Tibial artery (tissue), 4 donors: Measurements from ENCODE around the gene ADI1.
"Not testable (repeated sequence)": the region's sequence is repeated elsewhere in the genome, so short reads cannot be mapped to it uniquely, and the experiment has no call there.

Experiments
- DNase-seq, 2 donors: peaks; one replicate each; pipeline ENCODE4 v3.0.0-alpha.2; 2019
- H3K27ac ChIP-seq, 2 donors: fragments of 200-600 bp; sonication (generic) in 1 of 2; 1 replicate in 1 of 2; 2 replicates in 1 of 2; pipeline ENCODE4 v1.5.1; 2018 to 2019; ENCODE audit warnings: mild to moderate bottlenecking in 1 of 2
- H3K27me3 ChIP-seq, 2 donors: fragments of 200-600 bp; sonication (generic) in 1 of 2; one replicate each; pipeline versions ENCODE4 v1.5.1 to v1.6.0; 2016 to 2019
- H3K36me3 ChIP-seq, 3 donors: fragments of 200-600 bp; sonication (generic) in 2 of 3; one replicate each; pipeline ENCODE4 v1.5.1; 2016 to 2019; ENCODE audit warnings: mild to moderate bottlenecking in 2 of 3
- H3K4me1 ChIP-seq, 4 donors: fragments of 200-600 bp; sonication (generic) in 2 of 4; 1 replicate in 3 of 4; 2 replicates in 1 of 4; pipeline ENCODE4 v1.5.1; 2016 to 2019
- H3K4me3 ChIP-seq, 2 donors: fragments of 200-600 bp; sonication (generic) in 1 of 2; 1 replicate in 1 of 2; 2 replicates in 1 of 2; pipeline ENCODE4 v1.5.1; 2018 to 2019; ENCODE audit warnings: mild to moderate bottlenecking in 2 of 2
- H3K9me3 ChIP-seq, 3 donors: fragments of 200-600 bp; sonication (generic) in 1 of 3; one replicate each; pipeline ENCODE4 v1.5.1; 2016 to 2019
- CTCF ChIP-seq, 2 experiments: fragments of 200-600 bp in 1 of 2; fragments of 450-650 bp in 1 of 2; IDR thresholded peaks; one replicate each; pipeline ENCODE4 v1.5.1; 2017 to 2019; ENCODE audit warnings: antibody characterized with exemption in 2 of 2, mild to moderate bottlenecking in 1 of 2, moderate library complexity in 1 of 2
- intact Hi-C: fragments of 100-400 bp; cut with DNase I; formaldehyde crosslinking; loops from one replicate; pipeline ENCODE4 v1.15.0; 2023; ENCODE audit warnings: low total_unique reads

Gene ADI1

DNA sequence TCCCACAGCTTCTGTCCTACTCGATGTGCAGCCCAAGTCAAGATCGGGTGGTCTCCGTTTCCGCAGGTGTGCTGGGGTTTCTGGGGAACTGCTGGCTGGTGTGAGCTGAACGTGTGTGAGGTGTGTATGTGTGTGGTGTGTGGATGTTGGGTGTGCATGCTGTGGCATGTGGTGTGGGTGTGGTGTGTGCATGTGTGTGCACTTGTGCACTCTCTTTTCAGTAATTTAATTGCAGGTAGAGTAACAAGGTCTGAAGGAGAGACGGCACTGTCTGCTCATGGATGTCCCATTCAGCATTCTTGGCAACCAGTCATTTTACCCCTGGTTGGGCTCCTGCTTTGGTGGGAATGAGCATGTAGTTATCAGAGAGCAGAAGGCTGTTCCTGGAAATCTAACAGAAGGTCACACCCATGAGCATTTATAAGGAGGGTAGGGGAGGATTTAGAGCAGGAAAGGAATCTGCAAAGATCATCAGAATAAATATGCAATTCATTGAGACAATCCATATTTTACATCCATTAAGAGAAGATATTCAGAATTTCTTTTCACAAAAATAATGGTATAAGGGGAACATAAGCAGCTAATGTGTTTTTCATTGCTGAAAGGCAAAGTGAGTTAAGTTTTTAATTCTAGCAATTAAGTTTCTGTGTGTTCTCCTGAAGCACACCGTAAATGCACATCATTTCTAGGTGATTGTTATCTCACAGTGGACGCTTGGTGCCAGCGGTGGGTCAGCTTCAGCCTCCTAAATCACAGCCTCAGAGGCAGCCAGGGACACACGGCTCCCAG lies 60.7 kb downstream of the ADI1 start:
- H3K4me1 ChIP-seq, result peaks cover 0 to 8% (median 7%) of the 10 kb centered on the region in 4 donors
- no peaks in the 10 kb centered on the region for H3K27me3 ChIP-seq
- DNase-seq, result no peak
- TF ChIP-seq CTCF (IDR thresholded peaks at IDR 0.05), result no peak
- peaks cover 15 to 90% (median 44%) of the 10 kb centered on the region in 3 donors for H3K36me3 ChIP-seq
- no peak overlapping the region for H3K4me3 ChIP-seq
- H3K9me3 ChIP-seq, result no peaks in the 10 kb centered on the region
- intact Hi-C loops, result no loop called here
- H3K27ac ChIP-seq, result no peak overlapping the region

GRCh38 chr2:3457524-3458395 lies 61.6 kb downstream of the ADI1 start:
- Histone ChIP-seq H3K4me3 (no peak overlapping the region), H3K27ac (no peak overlapping the region), H3K4me1 (peaks cover 0 to 8% (median 7%) of the 10 kb centered on the region in 4 donors), H3K27me3 (no peaks in the 10 kb centered on the region), H3K9me3 (no peaks in the 10 kb centered on the region), H3K36me3 (peaks cover 15 to 90% (median 46%) of the 10 kb centered on the region in 3 donors)
- no peak for TF ChIP-seq CTCF (IDR thresholded peaks at IDR 0.05)
- intact Hi-C loops, result no loop called here
- no peak for DNase-seq

DNA sequence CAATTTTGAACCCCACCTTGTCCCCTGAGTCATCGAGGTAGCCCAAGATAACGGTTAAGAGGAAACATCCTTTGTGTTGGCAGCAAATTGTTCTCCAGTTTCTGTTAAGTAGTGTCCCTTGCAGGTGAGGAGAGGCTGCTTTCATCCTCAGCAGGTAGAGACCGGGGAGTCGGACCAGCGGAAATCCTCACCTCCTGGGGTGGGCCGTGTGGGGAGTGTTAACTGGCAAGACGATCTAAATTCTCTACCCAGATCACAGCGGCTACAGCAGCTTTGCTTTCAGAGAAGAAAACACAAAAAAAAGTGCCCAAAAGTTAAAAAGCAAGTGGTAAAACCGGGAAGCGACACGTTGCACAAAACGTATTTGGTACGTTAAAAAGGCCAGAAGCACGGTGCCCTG lies 63.2 kb downstream of the ADI1 start:
- TF ChIP-seq CTCF (IDR thresholded peaks at IDR 0.05), result no peak
- Histone ChIP-seq H3K27ac (no peak overlapping the region), H3K36me3 (peaks cover 15 to 94% (median 55%) of the 10 kb centered on the region in 3 donors), H3K27me3 (no peaks in the 10 kb centered on the region), H3K4me3 (no peak overlapping the region), H3K4me1 (no peaks in the 10 kb centered on the region), H3K9me3 (no peaks in the 10 kb centered on the region)
- DNase-seq, result no peak
- intact Hi-C loops, result no loop called here

DNA sequence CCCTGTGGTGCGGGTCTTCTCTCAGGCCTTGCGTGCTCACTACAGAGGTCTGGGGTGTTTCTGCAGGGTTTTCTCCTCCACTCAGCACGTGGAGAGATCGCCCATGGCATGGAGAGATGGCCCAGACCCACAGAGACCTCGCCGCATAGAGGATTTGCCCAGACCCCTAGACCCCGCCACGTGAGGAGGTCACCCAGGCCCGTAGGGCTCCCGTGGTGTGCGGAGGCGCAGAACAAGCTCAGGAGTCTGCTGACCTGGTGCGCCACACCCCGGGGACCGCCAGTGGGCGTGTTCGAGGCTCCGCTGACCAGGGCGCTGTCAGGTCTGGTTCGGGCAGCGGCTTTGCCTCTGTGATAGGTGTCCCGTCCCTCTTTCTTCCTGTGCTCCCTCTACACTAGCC lies 64.5 kb downstream of the ADI1 start:
- Histone ChIP-seq H3K4me3 (no peak overlapping the region), H3K36me3 (peaks cover 15 to 94% (median 50%) of the 10 kb centered on the region in 3 donors), H3K27me3 (no peaks in the 10 kb centered on the region), H3K4me1 (no peaks in the 10 kb centered on the region), H3K9me3 (no peaks in the 10 kb centered on the region), H3K27ac (no peak overlapping the region)
- TF ChIP-seq CTCF (IDR thresholded peaks at IDR 0.05), result no peak
- DNase-seq, result no peak
- intact Hi-C loops, result no loop called here

GRCh38 chr2:3454005-3454404 lies 65.3 kb downstream of the ADI1 start:
- intact Hi-C loops, DNase-seq, H3K27me3 ChIP-seq, H3K9me3 ChIP-seq, H3K4me3 ChIP-seq, H3K4me1 ChIP-seq, H3K27ac ChIP-seq: not testable (repeated sequence)
- peaks cover 15 to 94% (median 50%) of the 10 kb centered on the region in 3 donors for H3K36me3 ChIP-seq
